Pulmonary artery endothelial cell (primary cell): ENCODE data around the gene VWA3B. TPM values are rescaled to one million over a fixed set of nuclear protein-coding genes. Genes with fewer than 3 reads are reported as not detected.
"Not testable (repeated sequence)": the region's sequence is repeated elsewhere in the genome, so short reads cannot be mapped to it uniquely, and the experiment has no call there.

Experiments used
- DNase-seq: peaks from one replicate; pipeline ENCODE4 v3.0.0-alpha.2; 2011; ENCODE audit warnings: low read depth, low spot score
- total RNA-seq: library from RNA; depleted of rRNA; stranded (reverse); fragments of >200 nt; gene quantifications from 2 replicates; pipeline ENCODE4 v1.2.3, GENCODE V29; 2014

The VWA3B gene
- total RNA-seq, 1 donor from 2014 or later: not detected

DNA sequence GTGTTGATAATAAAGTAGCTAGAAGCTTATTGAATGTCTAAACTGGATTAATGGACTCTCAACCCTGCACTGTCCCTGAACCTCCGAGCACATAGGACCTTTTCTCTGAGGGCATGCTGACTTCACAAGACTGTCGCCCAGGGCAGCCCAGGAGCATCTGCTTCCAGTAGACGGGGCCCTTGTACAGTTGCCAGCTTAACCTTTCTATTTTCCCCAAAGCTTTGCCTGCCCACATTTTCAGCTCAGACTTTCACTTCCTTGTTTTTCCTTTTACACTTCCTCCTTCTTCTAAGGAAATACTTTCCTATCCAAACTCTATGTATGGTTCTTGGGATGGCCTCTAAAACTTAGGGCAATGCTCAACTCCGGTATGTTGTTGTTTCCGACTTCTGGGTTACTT, 1.3 kb downstream of the VWA3B start:
- no peak for DNase-seq

DNA sequence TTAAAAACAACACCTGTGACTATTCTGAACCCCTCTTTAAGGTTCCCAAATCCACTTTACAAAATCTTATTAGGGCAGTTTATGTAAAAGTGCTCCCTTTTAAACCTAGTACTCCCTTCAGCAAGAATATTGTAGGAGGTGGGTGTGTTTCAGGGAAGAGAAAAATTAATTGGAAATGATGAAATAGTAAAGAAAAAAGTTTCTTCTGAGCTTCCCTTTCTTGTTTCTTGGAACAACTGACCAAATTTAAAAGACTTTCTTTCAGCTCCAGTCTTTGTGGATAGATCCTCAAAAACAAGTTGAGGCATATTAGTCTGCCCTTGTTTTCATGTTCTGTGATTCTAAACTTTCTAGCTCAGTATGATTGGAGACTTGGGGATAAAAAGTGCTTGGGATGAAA, 3.0 kb downstream of the VWA3B start:
- DNase-seq: no peak

DNA sequence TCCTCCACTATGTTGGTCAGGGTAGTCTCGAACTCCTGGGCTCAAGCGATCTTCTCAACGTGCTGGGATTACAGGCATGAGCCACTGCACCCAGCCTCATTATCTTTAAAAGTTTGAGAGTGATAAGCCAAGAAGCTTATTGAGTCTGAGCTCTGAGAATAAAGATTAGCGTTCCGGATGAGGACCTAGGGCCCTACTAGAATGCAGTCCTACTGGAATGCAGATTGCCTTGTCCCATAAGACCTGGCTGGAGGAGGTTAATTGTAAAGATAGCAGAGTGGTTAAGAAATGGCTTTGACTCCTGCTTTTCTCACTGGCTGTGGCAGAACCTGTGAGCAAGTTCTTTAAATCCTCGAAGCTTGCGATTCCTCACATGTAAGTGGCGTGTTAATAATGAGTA, 4.0 kb downstream of the VWA3B start:
- no peak for DNase-seq

DNA sequence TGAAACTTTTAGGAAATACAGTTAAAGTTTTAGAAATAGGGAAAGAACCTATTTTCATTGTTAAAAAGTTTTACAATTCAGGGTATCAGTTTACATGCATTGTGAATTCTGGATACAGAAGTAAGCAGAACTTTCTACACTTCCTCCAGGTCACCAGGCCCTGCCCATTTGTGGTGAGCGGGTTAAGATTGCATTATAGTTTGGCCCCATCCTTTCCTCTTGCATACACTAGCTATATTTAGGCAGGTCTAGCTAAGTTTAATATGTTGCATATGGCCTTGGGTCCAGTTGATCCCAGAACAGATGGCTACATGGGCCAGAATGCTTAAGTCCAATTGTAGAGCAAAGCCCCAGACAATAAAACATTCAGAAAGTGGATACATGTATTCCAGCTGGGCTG, 4.8 kb downstream of the VWA3B start:
- DNase-seq: no peak

DNA sequence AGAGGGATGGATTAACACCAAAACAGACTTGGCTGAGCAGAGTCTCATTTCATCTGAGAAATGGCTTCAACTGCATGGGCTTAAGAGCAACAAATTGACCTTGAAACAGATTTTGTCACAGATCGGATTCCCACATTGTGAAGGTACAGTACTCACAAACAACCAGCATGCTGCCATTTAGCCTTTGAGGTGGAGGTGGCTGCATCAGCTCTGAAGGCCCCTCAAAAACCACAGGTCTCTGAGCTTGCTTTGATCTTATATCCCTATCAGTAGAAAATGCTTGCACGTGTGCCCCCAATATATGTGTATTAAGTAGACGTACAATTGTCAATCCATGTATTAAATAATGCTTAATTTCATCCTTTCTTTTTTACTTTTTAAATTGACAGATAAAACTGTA, 6.2 kb downstream of the VWA3B start:
- DNase-seq: no peak

- no peak for DNase-seq
These were observed 6.6 kb downstream of the VWA3B start for GRCh38 chr2:98093611-98094010.

DNA sequence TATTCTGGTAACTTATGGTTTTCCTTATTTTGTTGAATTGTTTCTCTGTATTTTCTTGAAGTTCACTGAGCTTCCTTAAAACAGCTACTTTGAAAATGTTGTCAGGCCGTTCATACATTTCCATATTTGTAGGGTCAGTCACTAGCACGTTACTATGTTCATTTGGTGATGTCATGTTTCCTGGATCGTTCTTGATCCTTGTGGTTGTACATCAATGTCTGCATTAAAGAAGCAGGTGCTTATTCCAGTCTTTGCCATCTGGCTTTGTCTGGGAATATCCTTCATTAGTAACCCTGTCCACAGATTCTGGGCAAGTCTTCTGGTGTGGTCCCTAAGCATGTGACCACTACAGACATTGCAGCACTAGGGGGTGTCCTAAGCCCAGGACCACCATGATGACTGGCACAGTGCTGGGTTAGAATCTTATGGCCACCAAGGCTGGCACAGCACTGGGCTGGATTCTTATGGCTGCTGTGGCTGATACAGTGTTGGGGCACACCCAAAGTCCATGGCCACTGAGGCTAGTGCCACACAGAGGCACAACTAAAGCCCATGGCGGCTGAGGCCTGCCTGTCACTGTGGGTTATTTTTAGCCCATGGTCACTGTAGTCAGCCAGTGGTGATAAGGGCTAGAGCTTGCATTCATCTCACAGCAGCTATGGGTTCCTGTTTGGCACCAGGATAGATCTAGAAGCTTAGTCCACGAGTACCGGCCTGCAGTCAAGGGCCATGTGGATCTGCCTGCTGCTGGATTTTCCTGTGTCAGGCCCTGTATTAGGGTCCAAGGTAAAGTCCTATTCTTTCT, 13.2 kb downstream of the VWA3B start:
- no peak for DNase-seq

GRCh38 chr2:98102315-98102714, 15.3 kb downstream of the VWA3B start:
- DNase-seq: not testable (repeated sequence)

- DNase-seq: no peak
These were observed 15.9 kb downstream of the VWA3B start for GRCh38 chr2:98102878-98103277.

DNA sequence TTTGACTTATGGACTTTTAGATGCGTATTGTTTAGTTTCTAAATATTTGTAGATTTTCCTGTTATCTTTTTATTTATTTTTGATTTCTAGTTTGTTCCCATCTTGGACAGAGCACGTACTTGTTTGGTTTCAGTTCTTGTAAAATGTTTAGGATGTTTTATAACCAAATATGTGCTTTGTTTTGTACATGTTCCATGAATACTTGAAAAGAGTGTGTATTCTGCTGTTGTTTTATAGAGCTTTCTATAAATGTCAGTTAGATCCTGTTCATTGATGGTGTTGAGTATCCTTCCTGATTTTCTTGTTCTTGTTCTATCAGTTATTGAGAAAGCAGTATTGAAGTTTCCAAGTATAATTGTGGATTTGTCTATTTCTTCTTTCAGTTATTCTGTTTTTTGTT, 21.1 kb downstream of the VWA3B start:
- no peak for DNase-seq

- no peak for DNase-seq
These were observed 23.8 kb downstream of the VWA3B start for GRCh38 chr2:98110741-98111140.

DNA sequence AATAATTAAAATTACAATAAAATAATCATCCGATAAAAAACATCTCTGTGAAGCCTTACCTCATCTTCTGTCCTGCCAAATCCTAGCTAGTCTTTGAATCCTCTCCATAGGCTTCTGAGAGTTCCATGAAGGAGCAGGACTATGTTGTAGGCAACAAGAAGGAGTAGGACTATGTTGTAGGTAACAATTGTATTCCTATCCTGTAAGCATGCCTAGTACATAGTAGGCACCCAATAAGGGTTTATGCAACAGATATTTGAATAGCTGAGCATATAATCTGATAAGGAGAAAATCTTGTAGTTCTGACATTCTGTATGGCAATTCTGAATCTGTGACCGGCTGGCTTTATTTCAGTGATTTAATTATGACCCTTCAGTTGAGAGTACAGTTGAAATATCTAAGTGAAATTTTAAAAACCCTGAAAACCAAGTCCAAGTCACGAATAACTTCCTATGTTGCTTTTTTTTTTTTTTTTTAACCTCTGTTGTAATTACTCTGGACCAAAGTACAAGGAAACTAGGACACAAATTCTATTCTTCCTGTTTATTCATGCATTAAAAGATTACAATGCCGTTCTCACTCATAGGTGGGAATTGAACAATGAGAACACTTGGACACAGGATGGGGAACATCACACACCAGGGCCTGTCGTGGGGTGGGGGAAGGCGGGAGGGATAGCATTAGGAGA, 27.8 kb downstream of the VWA3B start:
- no peak for DNase-seq

DNA sequence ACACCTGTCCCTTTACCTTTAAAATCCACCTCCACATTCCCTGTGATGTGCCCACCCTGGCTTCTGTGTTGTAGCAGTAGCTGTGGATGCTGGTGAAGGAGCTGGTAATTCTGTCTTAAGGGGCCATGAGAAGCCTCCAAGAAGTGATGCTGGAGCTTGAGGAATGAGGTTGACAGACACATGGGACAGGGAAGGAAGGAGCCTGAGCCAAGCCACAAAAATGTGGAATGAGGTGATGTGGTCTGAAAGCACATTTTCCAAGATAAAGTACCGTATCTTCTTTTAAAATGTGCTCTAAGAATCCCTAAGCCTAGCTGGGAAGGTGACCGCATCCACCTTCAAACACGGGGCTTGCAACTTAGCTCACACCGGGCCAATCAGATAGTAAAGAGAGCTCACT, 31.2 kb downstream of the VWA3B start:
- DNase-seq: no peak

- DNase-seq: no peak
These were observed 31.9 kb downstream of the VWA3B start for GRCh38 chr2:98118852-98119251.

DNA sequence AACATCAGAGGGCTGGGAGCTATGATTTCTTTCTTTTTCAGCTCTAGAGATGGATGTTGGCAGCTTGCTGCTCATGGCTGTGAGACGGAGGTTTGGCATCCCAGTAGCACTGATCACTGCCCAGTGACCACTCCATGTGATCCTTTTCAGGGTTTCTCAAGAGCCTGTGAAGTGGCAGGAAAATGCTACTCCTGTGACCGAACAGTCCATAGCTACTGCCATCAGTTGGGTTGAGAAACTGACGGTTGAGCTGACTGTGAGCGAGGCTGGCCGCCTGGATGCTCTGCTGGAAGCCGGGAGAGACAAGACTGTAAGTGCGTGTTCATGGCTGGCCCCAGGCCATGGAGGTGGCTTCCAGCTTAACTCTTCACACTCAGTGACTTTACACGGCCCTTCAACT, 34.2 kb downstream of the VWA3B start:
- no peak for DNase-seq

DNA sequence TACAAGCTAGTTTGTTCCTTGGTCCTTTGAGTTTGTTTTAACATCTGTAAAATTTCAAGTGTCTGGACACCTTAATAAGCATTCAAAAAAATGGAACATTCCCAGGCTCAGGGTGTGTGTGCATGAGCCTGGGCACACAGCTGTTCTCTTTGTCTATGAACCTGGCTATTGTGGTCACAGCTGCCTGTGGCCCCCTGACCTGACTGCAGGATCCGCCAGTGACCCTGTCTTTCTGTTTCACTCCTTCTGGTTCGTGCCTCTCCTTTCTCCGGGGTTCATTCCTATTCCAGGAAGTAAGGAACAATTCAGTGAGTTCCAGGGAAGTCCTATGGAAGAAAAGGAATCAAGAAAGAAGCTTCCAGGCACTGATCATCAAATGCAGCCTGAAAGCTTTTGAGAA, 35.6 kb downstream of the VWA3B start:
- DNase-seq: no peak

- no peak for DNase-seq
These were observed 36.3 kb downstream of the VWA3B start for GRCh38 chr2:98123286-98123685.

- no peak for DNase-seq
These were observed 39.1 kb downstream of the VWA3B start for GRCh38 chr2:98126061-98126460.

DNA sequence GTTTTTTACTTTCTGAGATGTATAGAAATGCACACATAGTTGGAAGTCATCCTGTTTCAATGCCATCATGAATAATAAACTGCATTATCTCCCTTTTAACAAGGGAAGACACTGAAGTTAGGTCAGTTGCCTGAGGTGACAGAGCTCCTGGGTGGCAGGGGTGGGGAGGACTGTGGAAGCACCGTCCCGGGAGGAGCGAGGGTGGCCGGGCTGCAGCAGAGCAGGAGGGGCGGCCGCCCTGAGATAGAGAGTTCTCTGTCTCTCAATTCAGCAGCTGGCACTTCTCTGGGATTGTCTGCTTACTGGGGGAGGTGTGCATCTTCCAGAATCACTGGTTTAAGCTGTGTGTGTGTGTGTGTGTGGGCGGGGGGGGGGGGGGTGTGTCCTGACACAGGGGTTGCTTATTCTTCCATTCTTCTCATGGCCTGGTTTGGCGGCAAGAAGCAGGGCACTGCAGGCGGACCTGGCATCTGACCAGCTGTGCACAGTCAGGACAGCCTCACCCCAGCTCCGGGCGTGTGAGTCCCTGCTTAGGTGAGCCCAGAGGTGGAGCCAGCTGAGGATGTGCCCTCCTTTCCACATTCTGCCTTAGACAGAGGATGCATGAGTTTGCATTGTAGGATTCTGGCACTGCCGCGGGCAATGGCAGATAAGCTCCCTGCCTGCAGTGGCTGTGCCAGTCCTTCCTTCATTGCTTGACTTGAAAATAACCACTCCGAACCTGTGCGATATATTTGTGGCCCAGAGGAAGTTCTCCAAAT, 40.4 kb downstream of the VWA3B start:
- DNase-seq: no peak

- no peak for DNase-seq
These were observed 41.7 kb downstream of the VWA3B start for GRCh38 chr2:98128556-98129109.

DNA sequence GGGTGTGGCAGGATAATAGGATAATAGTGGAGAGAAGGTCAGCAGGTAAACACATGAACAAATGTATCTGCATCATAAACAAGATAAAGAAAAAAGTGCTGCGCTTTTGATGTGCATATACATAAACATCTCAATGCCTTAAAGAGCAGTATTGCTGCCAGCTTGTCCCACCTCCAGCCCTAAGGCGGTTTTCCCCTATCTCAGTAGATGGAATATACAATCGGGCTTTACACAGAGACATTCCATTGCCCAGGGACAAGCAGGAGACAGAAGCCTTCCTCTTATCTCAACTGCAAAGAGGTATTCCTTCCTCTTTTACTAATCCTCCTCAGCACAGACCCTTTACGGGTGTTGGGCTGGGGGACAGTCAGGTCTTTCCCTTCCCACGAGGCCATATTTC, 43.1 kb downstream of the VWA3B start:
- not testable (repeated sequence) for DNase-seq
